Adipose tissue (tissue), 3 donors: ENCODE measurements around the gene ATP5PO. TPM values are rescaled to one million over a fixed set of nuclear protein-coding genes. Genes with fewer than 3 reads are reported as not detected.

Experiments used
- H3K27ac ChIP-seq: one replicate; pipeline ENCODE4 v1.5.1; 2013; ENCODE audit warnings: low read depth, low read length
- WGBS, 3 donors: extraction: QIAGEN DNeasy Blood & Tissue Kit; methylation state at CpG; one replicate each; pipeline ENCODE4 v1.1.7; 2013; 5-methylcytosine and 5-hydroxymethylcytosine counted together
- polyA plus RNA-seq, 3 donors: library from polyadenylated mRNA; stranded (reverse); fragments of 200-250 nt; gene quantifications; one replicate each; pipeline ENCODE4 v1.2.3, GENCODE V29; 2013
- donor health status: healthy with polysubstance abuse.
- donor health status: Bipolar disorder and iron deficiency.
- donor health status: healthy.

ATP5PO gene
- polyA plus RNA-seq, 3 donors = 144 to 356 (median 313) TPM

DNA sequence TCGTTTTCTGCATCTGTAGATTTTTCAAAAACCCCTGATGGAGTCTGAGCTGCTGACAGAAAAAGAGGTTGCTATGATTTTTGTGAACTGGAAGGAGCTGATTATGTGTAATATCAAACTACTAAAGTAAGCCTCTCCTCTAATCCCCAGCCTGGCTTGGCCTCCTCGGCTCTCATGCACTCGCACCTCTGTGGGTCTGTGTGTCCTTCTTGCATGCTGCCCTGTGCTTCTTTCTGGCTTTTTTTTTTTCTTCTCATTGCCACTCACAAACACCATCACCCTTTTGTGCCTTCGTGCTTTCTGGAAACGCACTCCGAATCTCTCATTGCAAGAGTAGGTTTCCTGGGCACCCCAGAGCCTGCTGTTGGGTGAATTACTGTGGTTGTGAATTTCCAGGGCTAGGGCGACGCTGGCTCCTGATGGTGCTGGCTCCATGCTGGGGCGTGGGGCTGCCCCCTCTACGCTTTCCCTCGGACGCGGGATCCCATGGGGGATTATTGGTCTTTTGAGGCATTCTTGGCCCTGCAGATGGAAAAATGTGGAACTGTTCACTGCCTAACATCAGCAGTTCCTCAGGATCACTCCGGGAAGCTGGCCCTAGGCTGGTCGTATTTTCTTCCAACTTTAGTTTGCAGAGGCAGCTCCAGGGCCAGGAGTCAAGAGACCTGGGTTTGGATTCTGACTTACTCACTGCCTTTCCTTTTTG lies 56.8 kb downstream of the ATP5PO start:
- H3K27ac ChIP-seq = no peak overlapping the region
- WGBS, 3 donors = 66 to 73% (median 66%) methylated on average over 15 of the region's 15 CpGs

DNA sequence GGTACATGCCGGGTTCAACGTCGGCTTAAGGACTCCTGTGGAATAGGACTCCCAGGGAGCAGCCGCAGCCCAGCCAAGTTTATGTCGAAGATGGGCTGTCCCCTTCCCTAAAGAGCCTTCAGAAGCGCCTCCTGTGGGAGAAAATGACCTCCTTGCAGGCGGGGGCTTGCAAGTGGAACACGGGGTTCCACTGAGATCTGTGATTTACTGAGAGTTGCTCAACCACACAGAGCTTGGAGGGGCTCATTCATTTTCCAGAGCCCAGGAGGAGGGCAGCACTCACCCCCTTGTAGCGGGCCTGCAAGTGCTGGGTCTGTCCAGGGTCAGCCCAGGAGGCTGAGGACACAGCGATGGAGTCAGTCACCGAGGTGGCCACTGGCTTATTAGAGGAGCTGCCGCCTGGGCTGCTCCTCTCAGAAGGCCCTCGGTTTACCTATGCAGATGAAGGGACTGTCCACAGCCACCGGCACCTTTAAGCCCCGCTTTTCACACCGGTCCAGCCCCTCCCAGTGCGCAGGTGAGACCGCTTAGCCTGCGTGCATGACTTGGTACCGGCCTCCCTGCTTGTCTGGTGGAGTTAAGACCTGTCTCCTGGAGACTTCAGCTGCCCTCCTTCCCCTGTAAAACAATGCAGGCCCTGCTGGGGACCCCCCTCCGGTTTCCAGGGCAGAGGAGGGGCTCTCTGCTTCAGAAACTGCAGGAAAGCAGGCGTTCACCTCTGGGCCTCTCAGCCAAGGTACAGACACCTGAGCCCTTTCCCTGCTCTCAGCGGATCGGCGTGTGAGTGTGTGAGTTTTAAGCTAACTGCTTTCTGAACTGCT lies 57.5 kb downstream of the ATP5PO start:
- H3K27ac ChIP-seq = no peak overlapping the region
- WGBS, 3 donors = 58 to 87% (median 83%) methylated on average over 25 of the region's 25 CpGs

DNA sequence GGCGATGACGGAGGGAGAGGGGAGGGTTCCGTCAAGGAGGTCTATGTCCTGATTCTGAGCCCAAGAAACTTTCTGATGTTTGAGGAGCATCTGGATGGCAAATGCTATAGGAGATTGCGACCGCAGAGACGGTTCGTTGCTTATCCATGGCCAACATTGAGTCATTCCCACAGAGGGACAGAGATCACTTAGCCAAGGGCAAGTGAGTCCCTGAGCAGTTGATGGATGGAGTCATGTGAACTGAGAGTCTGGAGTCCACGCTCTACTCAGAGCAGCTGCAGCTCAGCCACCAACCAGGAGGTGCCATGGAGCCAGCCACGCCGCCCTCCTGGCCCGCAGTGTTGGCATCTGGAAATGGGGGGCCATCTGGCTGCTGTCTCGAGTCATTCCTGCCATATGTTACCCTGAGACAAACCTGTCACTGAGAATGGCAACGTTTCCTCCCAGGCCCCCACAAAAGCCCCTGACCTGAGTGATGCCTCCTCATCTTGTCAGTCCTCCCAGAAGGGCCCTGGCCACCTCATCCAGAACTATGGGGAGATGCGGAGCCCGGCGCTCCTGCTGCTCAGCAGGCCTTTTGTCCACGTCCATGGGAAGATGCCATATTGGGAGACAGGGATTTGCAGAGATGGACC lies 58.6 kb downstream of the ATP5PO start:
- H3K27ac ChIP-seq = no peak overlapping the region
- 84 to 92% (median 86%) methylated on average over 17 of the region's 17 CpGs for WGBS, 3 donors

DNA sequence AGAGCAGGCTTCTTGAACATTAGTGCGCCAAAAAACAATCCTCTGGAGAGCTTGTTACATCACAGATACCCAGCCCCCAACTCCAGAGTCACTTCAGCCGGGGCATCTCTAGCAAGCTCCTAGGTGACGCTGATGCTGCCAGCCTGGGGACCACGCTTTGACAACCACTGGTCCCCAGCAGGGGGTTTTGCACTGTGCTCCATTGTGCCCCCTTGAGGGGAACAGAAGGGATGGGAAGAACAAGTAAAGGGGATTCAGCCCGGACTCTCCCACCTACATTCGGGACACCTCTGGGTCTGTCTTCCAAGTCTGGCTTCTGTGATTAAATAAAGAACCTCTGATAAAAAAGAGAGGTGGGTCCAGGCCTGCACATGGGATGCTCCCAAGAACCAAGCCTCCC lies 60.4 kb downstream of the ATP5PO start:
- no peak overlapping the region for H3K27ac ChIP-seq
- 84 to 91% (median 88%) methylated on average over 6 of the region's 6 CpGs for WGBS, 3 donors

DNA sequence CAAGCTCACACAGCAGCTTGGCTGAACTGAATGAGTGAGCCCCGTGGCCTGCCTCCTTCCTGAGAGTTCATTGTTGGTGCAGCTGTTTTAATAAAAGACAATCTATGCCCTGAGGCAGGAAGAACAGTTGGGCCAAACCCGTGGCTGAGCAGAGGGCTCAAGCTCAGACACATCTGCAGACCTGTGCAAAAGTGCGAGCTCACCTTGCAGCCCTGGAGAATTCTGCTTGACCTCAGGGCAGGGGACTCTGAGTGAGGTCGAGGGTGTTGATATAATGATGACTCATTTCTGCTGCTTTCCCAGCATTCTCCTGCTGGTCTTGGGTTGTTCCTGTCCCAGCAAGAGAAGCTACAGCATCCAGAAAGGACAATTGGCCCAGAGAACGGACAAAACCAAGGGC lies 61.0 kb downstream of the ATP5PO start:
- 58 to 66% (median 61%) methylated on average over 5 of the region's 5 CpGs for WGBS, 3 donors
- H3K27ac ChIP-seq = no peak overlapping the region

Other genes starting within 250 kb of the ATP5PO start
- gene MRPS6, start 157.8 kb upstream of the ATP5PO start, polyA plus RNA-seq = 10 to 100 TPM; 17.5 to 96.7 (median 57.9) TPM
- gene SLC5A3, start 157.8 kb upstream of the ATP5PO start, polyA plus RNA-seq = 1 to 10 TPM in 2 of 3 donors, under 1 TPM in 1; 0.74 to 3.3 (median 1.5) TPM